Gastrocnemius medialis (tissue), 4 donors: ENCODE results near the gene ADGRL3.

Source experiments
- CTCF ChIP-seq, 5 experiments: fragments of 450-650 bp in 3 of 5; fragments of 200-600 bp in 2 of 5; sonication (generic) in 2 of 5; IDR thresholded peaks in 4 of 5; conservative IDR thresholded peaks in 1 of 5; 1 replicate in 4 of 5; 2 replicates in 1 of 5; pipeline ENCODE4 v1.5.1; 2016 to 2019; ENCODE audit warnings: antibody characterized with exemption in 5 of 5, mild to moderate bottlenecking in 3 of 5, moderate library complexity in 3 of 5
- POLR2A ChIP-seq, 2 donors: fragments of 450-650 bp; IDR thresholded peaks; one replicate each; pipeline ENCODE4 v1.6.1; 2017; ENCODE audit warnings: antibody characterized with exemption in 2 of 2, mild to moderate bottlenecking in 2 of 2, moderate library complexity in 2 of 2

- no peak for TF ChIP-seq CTCF (IDR thresholded peaks at IDR 0.05 in 4 of 5, conservative IDR thresholded peaks at IDR 0.05 in 1 of 5)
- no peak for TF ChIP-seq POLR2A (IDR thresholded peaks at IDR 0.05)
Measured at GRCh38 chr4:61431131-61431530, 231.0 kb downstream of the ADGRL3 start.
